PC-3 (cell line): ENCODE results near the gene PRM3. TPM values are rescaled to one million over a fixed set of nuclear protein-coding genes. Genes with fewer than 3 reads are reported as not detected.

Experiments used
- ATAC-seq: fragments of 200-7000 bp; cut with Tn5 transposase; 2 replicates; pipeline ENCODE4 v1.9.1; 2020; ENCODE audit warnings: mild to moderate bottlenecking, moderate library complexity
- BruUV-seq: library from RNA; stranded (reverse); fragments of 400-500 nt; replicated peaks from 2 replicates; lab custom pipeline; 2021; lab: Mats Ljungman, UMichigan
- CTCF ChIA-PET: fragments of 300-600 bp; sonication (Branson Sonifier 250); formaldehyde crosslinking; loops from one replicate; lab custom pipeline; 2022; ENCODE audit warnings: antibody characterized with exemption; lab: Charles Lee
- POLR2A ChIA-PET: fragments of 300-600 bp; sonication (Branson Sonifier 250); formaldehyde crosslinking; loops from one replicate; lab custom pipeline; 2022; ENCODE audit warnings: antibody characterized with exemption; ENCODE audit not compliant: unreplicated experiment; lab: Charles Lee
- DNase-seq: peaks from one replicate; pipeline ENCODE4 v3.0.0-alpha.2; 2015
- H2AFZ ChIP-seq: fragments of 300-600 bp; sonication (generic); 2 replicates; pipeline ENCODE4 v1.6.0; 2016; ENCODE audit warnings: antibody characterized with exemption, low read length
- H3F3A ChIP-seq: fragments of 300-600 bp; sonication (generic); one replicate; pipeline ENCODE4 v1.6.0; 2017; ENCODE audit warnings: antibody characterized with exemption, low read length, control low read depth, mild to moderate bottlenecking; ENCODE audit not compliant: unreplicated experiment
- H3K27ac ChIP-seq: fragments of 300-600 bp; sonication (generic); 2 replicates; pipeline ENCODE4 v1.5.1; 2016; ENCODE audit warnings: mild to moderate bottlenecking, low read length
- H3K27me3 ChIP-seq: fragments of 300-600 bp; sonication (generic); 2 replicates; pipeline ENCODE4 v1.6.1; 2016; ENCODE audit warnings: low read length, mixed read lengths
- H3K36me3 ChIP-seq: fragments of 300-600 bp; sonication (generic); 2 replicates; pipeline ENCODE4 v1.6.1; 2016; ENCODE audit warnings: low read depth, mixed run types, low read length, mixed read lengths
- H3K4me1 ChIP-seq: fragments of 300-600 bp; sonication (generic); 2 replicates; pipeline ENCODE4 v1.5.1; 2016; ENCODE audit warnings: low read length; ENCODE audit not compliant: insufficient read depth
- H3K4me2 ChIP-seq: fragments of 300-600 bp; sonication (generic); 2 replicates; pipeline ENCODE4 v1.6.0; 2016; ENCODE audit warnings: low read length
- H3K4me3 ChIP-seq: fragments of 300-600 bp; sonication (generic); 2 replicates; pipeline ENCODE4 v1.5.1; 2016; ENCODE audit warnings: mild to moderate bottlenecking, low read length, mixed read lengths
- H3K79me2 ChIP-seq: fragments of 300-600 bp; sonication (generic); 2 replicates; pipeline ENCODE4 v1.6.1; 2017; ENCODE audit warnings: low read length, mixed read lengths
- H3K9ac ChIP-seq: fragments of 300-600 bp; sonication (generic); 2 replicates; pipeline ENCODE4 v1.6.0; 2016; ENCODE audit warnings: mild to moderate bottlenecking, low read length
- H3K9me2 ChIP-seq: fragments of 300-600 bp; sonication (generic); replicated peaks from 2 replicates; pipeline ENCODE4 v1.6.1; 2016; ENCODE audit warnings: mixed run types, low read length, mixed read lengths
- H3K9me3 ChIP-seq: fragments of 300-600 bp; sonication (generic); 2 replicates; pipeline ENCODE4 v1.6.1; 2016; ENCODE audit warnings: low read length, mixed read lengths
- H4K20me1 ChIP-seq: fragments of 300-600 bp; sonication (generic); 2 replicates; pipeline ENCODE4 v1.6.1; 2016; ENCODE audit warnings: low read length, mixed read lengths
- CTCF ChIP-seq: fragments of 300-600 bp; sonication (generic); conservative IDR thresholded peaks from 2 replicates; pipeline ENCODE4 v1.5.1; 2017; ENCODE audit warnings: antibody characterized with exemption, low read depth, mild to moderate bottlenecking, low read length
- EZH2 ChIP-seq: fragments of 300-600 bp; sonication (generic); IDR thresholded peaks from one replicate; pipeline ENCODE4 v1.6.1; 2017; ENCODE audit warnings: antibody characterized with exemption, mild to moderate bottlenecking, low read length; ENCODE audit not compliant: unreplicated experiment
- EZH2phosphoT487 ChIP-seq: fragments of 300-600 bp; sonication (generic); IDR thresholded peaks from 2 replicates; pipeline ENCODE4 v1.6.1; 2018; ENCODE audit warnings: mild to moderate bottlenecking, antibody characterized with exemption, low read length, borderline replicate concordance
- intact Hi-C: fragments of 100-400 bp; cut with micrococcal nuclease; formaldehyde crosslinking; loops from 2 replicates; pipeline ENCODE4 v1.9.0; 2023
- total RNA-seq: library from RNA; depleted of rRNA; stranded (reverse); fragments of >200 nt; gene quantifications from 2 replicates; pipeline ENCODE4 v1.2.3, GENCODE V29; 2014

PRM3 gene
- total RNA-seq, 1 experiment from 2014 or later: not detected

- no peak overlapping the region for H3K27ac ChIP-seq
- no peak overlapping the region for H3K9ac ChIP-seq
- H3K27me3 ChIP-seq: no peaks in the 10 kb centered on the region
- DNase-seq (no peak), ATAC-seq (no peak)
- no peaks in the 10 kb centered on the region for H3F3A ChIP-seq
- TF ChIP-seq CTCF (no peak), EZH2 (no peak), EZH2phosphoT487 (no peak)
- ChIA-PET POLR2A (no interaction called here), CTCF (no interaction called here)
- H3K9me2 ChIP-seq: no peaks in the 10 kb centered on the region
- H4K20me1 ChIP-seq: peaks cover 22% of the 10 kb centered on the region
- no peaks in the 10 kb centered on the region for H3K9me3 ChIP-seq
- H3K36me3 ChIP-seq: no peaks in the 10 kb centered on the region
- no TSS peak for BruUV-seq
- H2AFZ ChIP-seq: no peak overlapping the region
- H3K4me2 ChIP-seq: no peak overlapping the region
- H3K4me3 ChIP-seq: no peak overlapping the region
- peaks cover 21% of the 10 kb centered on the region for H3K4me1 ChIP-seq
- H3K79me2 ChIP-seq: peaks cover 26% of the 10 kb centered on the region
- intact Hi-C loops: loop anchor here (10.0 kb wide), 1 partner anchor 118 kb away; no protein-coding TSS in a partner anchor
Measured at GRCh38 chr16:11252482-11252931, 20.9 kb downstream of the PRM3 start.

- no TSS peak for BruUV-seq
- Histone ChIP-seq H3K36me3 (no peaks in the 10 kb centered on the region), H2AFZ (no peak overlapping the region), H3F3A (no peaks in the 10 kb centered on the region), H3K9me2 (no peaks in the 10 kb centered on the region), H3K9me3 (no peaks in the 10 kb centered on the region), H3K4me1 (peaks cover 18% of the 10 kb centered on the region), H3K4me2 (no peak overlapping the region), H3K9ac (no peak overlapping the region), H3K27me3 (no peaks in the 10 kb centered on the region), H3K27ac (no peak overlapping the region), H4K20me1 (peaks cover 22% of the 10 kb centered on the region), H3K79me2 (peaks cover 26% of the 10 kb centered on the region), H3K4me3 (no peak overlapping the region)
- TF ChIP-seq CTCF (no peak), EZH2 (no peak), EZH2phosphoT487 (no peak)
- CTCF ChIA-PET: no interaction called here
- DNase-seq (no peak), ATAC-seq (no peak)
- intact Hi-C loops: loop anchor here (10.0 kb wide), 1 partner anchor 117 kb away; no protein-coding TSS in a partner anchor
- POLR2A ChIA-PET: no interaction called here
Measured at GRCh38 chr16:11251525-11252481, 21.6 kb downstream of the PRM3 start.
